Measurements from ENCODE around the gene NSD2.

DNA sequence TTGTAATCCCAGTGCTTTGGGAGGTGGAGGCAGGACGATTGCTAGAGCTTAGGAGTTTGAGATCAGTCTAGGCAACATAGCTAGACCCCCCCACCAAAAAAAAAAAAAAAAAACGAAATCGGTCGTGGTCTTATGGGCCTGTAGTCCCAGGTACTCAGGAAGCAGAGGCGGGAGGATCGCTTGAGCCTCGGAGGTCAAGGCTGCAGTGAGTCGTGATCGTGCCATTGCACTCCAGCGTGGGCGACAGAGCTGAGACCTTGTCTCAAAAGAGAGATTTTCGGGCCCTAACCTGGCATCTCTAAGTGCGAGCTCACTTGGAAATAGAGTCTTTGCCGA is 8.3 kb upstream of the NSD2 start:
- TF ChIP-seq CTCF (IDR thresholded peaks at IDR 0.05) (no peak), POLR2A (IDR thresholded peaks at IDR 0.05) (no peak)

Data from testis (tissue), 2 donors.